Measurements from ENCODE around the gene APOBEC2. TPM values are rescaled to one million over a fixed set of nuclear protein-coding genes. Genes with fewer than 3 reads are reported as not detected.

The APOBEC2 gene
- polyA plus RNA-seq, 3 donors = 0.34 to 9.3 (median 0.91) TPM

DNA sequence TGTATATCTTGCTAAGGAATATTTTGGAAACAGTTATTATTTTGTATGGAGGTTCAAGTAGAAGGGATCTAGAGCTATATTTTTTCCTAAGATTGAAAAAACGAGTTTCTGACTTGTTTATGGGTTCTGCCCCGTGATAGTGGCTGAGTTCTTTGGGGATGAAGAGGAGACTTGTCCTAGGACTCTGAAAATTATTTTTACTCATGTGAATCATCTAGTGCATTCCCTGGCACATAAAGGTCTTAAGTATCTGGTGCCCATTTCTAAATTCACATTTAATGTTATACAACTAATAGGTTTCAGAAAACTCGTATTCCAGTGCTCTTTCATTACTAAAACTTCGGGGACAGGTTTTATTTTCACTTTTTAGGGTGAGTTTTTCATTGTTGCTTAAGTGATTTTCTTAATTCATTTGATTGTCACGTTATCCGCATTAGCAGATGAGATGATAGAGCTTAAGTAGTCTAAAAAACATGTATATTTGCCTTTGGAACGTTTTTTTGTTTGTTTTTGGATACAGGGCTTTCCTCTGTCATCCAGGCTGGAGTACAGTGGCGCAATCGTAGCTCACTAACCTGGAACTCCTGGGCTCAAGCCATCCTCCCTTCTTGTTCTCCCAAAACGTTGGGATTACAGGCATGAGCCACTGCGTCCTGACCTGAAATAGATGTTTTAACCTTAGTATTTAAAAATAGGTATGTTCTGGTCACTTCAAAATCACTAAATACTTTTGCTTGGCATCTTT is 21.9 kb downstream of the APOBEC2 start:
- WGBS, 3 donors = 36 to 58% (median 46%) methylated on average over 11 of the region's 11 CpGs
- no peak overlapping the region for H3K27ac ChIP-seq (ENCODE audit: low read depth, low read length)

DNA sequence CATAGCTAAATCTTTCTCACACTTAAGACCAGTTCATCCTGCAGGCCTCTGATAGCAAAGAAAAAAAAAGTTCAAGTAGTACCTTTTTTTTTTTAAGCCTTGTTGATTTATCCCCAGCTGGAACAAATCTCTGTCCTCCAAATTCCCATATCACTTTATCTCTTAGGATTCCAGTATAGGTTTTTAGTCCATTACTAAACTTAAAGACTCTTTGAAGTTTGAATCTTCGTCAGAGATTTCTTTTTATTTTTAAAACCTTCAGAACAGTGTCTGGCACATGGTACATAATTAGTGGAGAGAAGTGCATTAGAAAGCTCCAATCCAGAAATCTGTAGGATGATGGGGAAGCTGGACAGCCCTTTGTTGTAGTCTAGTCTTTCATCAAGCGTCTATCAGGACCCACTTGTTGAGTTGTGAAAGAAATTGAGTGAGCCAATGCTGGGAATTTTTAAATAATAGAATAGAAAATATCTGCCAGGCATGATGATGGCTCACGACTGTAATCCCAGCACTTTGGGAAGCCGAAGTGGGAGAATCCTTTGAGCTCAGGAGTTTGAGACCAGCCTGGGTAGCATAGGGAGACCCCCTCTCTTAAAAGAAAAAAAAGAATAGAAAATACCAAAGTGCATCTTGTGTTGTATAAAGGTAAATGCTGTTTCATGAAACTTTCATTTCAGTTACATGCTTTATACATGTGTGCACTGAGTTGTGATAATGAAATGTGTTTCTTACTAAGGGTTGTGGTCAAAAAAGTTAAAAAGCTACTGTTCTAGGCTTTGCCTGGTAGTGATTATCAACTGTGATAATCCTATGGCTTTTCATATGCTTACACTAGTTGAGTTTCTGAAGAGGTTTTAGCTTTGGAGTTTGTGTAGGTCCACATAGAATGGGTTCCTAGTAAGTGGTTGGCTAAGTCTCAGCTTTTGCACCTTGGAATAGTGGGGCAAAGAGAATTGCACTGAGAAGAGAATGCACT is 22.9 kb downstream of the APOBEC2 start:
- H3K27ac ChIP-seq (ENCODE audit: low read depth, low read length) = no peak overlapping the region
- WGBS, 3 donors = 79 to 88% (median 87%) methylated on average over 4 of the region's 4 CpGs

DNA sequence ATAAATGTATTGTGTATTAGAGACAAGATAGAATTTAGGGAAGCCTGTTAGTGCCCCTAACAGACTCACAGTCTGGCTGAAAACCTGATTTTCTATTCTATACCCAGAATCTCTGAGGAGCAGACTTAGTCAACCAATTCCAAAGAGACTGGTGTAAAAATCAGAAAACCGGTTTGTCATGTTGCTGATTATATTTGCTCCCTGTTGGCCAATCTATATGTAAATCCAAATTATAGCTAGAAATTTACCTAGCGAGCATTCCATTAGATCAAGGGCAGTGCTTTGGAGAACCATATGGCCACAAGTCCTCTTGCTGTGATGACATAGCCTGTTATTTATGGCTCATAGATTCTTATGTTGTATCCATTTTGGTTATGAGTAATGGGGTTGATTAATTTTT is 24.5 kb downstream of the APOBEC2 start:
- 53 to 93% (median 85%) methylated on average over 2 of the region's 2 CpGs for WGBS, 3 donors
- H3K27ac ChIP-seq (ENCODE audit: low read depth, low read length) = no peak overlapping the region

DNA sequence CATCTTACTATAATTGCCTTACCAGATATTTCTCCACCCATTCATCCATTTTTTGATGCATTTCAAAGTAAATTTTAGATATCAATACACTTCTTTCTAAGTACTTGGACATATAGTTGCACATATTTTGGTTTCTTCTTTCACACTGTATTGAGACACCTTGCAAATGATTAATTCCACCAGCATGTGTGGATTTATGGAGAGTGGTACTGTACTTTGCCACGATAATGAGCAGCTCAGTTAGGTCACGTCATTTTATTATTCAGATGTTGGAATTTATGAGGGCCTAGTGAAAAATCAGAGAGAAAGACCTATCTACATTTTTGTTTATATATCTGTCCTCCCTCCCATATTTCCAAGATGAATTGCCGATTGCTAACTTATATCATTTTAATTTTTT is 25.1 kb downstream of the APOBEC2 start:
- no peak overlapping the region for H3K27ac ChIP-seq (ENCODE audit: low read depth, low read length)
- WGBS, 3 donors = 73 to 89% (median 87%) methylated on average over 3 of the region's 3 CpGs

DNA sequence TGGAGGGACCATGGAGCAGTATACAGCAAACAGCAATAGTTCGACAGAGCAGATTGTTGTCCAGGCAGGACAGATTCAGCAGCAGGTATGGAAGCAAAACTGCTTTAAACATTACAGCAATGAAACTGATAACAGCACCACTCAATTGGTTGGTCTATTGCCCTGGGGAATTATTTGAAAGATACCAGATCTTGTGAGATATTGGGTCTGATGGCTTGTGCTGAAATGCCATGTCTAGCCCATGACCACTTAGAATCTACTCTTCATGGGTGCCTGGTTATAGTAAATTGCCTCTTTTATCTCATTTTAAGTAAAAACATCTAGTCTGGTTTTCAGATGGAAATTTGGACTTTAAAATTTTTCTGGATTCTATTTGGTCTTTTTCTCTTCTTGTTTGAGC is 26.1 kb downstream of the APOBEC2 start:
- WGBS, 3 donors = 93 to 100% (median 94%) methylated on average over 1 of the region's 1 CpG
- H3K27ac ChIP-seq (ENCODE audit: low read depth, low read length) = no peak overlapping the region

DNA sequence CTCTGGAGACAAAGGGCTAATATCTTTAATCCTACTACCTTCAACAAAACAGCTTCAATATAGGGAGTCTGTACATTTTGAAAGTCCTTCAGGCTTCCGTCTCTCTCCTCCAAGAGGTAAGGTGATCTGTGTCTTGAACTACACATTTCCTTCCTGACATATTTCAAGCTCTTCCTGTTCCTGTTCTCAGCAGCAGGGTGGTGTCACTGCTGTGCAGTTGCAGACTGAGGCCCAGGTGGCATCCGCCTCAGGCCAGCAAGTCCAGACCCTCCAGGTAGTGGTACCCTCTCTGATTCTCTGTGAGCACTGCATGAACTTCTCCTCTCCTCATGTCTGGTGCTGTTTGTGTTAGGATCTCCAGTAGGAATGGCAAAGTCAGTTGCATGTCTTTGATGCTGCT is 27.6 kb downstream of the APOBEC2 start:
- no peak overlapping the region for H3K27ac ChIP-seq (ENCODE audit: low read depth, low read length)
- 46 to 91% (median 56%) methylated on average over 2 of the region's 2 CpGs for WGBS, 3 donors

DNA sequence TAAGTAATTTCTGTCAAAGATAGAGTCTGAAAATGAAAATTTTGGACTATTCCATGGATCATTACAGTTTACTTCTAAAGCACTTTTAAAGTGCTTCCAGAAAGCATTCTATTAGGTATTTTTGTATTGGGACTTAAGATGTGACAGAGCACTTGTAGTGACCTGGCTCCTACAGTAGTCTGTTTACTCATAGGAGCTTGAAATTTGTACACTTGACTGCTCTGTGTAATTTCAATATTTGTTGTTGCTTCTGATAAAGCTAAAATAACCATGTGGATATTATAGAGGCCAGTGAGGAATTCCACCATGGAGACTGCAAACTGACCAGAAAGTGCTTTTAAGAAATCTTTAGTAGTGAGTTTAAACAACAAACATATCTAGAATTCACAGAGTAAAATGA is 30.1 kb downstream of the APOBEC2 start:
- H3K27ac ChIP-seq (ENCODE audit: low read depth, low read length) = no peak overlapping the region

DNA sequence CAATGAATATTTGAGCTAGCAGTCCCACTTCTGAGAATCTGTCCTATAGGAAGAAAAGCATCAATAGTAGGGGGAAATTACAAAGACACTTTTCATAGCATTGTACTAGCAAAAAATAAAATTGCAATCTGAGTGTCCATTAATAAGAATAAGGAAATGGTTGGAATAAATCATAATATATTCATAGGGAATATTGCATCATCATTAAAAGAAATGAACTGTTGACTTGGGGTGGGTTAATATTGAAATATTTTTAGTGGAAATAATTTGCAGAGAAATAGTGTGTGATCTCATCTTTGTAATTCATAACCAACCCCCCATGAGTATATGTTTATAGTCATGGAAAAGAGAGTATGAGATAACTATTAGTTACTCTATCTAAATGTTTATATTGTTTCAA is 32.2 kb downstream of the APOBEC2 start:
- no peak overlapping the region for H3K27ac ChIP-seq (ENCODE audit: low read depth, low read length)

DNA sequence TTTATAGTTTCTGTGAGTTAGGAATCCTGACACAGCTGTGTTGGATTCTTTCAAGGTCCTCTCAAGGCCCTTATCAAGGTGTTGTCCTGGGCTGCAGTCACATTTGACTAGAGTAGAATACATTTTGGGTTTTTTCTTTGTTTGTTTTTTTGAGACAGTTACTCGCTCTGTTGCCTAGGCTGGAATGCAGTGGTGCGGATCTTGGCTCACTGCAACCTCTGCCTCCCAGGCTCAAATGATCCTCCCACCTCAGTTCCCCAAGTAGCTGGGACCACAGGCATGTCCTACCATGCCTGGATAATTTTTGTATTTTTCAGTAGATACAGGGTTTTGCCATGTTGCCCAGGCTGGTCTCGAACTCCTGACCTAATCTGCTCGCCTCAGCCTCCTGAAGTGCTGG is 35.4 kb downstream of the APOBEC2 start:
- 91 to 95% (median 94%) methylated on average over 4 of the region's 4 CpGs for WGBS, 3 donors
- H3K27ac ChIP-seq (ENCODE audit: low read depth, low read length) = no peak overlapping the region

DNA sequence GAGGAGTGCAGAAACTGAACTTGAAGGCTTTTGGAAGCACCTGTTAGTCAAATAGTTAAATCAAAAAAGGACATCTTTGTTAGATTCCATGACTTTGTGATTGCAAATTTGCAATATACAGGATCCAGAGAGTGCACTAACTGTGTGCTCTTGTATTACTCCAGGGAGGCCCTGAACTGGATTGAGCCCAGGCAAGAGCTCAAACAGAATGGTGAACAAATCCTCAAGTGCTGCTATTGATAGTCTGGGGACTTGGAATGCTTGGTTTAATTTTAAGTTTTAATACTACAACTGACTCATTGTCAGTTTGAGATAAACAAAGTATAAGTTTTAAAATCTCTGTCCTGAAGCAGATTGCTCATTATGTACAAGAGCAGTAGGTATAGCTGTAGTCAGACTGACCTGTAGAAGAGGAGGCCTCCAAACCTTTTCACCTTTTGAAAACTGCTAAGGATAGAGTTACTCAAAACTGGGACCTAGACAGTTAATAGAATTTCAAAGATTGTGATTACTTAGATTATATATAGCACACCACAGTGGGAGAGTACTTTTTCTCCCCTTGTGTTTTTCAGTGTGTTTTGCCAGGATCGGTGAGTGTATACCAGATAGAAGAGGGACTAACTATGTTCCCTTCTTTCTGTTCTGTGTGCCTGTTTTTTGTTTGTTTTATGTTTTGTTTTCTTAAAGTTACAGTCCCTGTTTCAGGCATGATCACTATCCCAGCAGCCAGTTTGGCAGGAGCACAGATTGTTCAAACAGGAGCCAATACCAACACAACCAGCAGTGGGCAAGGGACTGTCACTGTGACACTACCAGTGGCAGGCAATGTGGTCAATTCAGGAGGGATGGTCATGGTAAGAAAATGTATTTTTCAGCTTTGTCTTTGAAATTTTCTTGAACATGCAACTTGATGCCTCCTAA is 38.1 kb downstream of the APOBEC2 start:
- no peak overlapping the region for H3K27ac ChIP-seq (ENCODE audit: low read depth, low read length)
- 32 to 40% (median 36%) methylated on average over 1 of the region's 1 CpG for WGBS, 3 donors

DNA sequence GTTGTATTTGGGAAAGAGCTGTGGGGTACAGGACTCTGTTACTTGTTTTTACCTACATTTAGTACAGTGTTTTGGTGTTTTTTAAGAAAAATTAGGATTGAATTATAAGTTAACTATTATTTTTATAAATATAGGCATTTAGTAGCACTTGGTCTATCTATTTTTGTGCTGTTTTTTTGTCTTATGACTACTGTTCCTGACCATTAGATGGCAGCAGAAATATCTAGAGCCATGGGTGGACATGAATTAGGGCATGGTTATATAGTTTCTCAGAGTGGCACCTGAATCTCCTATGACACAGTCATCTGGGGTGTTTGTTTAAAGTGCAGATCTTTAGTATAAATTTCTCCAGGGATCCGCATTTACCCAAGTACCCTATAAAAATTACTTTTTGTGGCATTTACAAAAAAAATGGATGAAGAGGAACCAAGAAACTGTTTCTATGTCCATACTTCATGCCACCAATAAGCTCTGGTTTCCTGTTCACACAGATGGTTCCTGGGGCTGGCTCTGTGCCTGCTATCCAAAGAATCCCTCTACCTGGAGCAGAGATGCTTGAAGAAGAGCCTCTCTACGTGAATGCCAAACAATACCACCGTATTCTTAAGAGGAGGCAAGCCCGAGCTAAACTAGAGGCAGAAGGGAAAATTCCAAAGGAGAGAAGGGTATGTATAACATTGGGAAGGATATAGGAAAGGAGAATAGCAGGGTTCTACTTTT is 39.6 kb downstream of the APOBEC2 start:
- WGBS, 3 donors = 92 to 93% (median 92%) methylated on average over 4 of the region's 4 CpGs

DNA sequence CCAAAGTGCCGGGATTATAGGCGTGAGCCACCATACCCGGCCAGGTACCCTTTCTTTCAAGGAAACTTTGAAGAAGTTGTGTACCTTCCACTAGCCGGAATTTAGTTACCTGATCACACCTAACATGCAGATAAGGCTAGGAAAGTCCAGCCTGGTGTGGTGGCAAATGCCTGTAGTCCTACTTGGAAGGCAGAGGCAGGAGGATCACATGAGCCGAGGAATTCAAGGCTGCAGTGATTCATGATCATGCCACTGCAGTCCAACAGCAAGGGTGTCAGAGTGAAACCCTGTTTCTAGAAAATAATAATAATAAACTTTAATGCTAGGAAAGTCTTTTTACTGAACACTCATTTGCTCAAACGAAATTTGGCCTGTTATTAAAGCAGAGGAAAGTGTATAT is 40.7 kb downstream of the APOBEC2 start:
- H3K27ac ChIP-seq (ENCODE audit: low read depth, low read length) = no peak overlapping the region
- WGBS, 3 donors = 89 to 94% (median 90%) methylated on average over 6 of the region's 6 CpGs

More for the DNA sequence above, 39.6 kb downstream of the APOBEC2 start:
- H3K27ac ChIP-seq (ENCODE audit: low read depth, low read length) = no peak overlapping the region

DNA sequence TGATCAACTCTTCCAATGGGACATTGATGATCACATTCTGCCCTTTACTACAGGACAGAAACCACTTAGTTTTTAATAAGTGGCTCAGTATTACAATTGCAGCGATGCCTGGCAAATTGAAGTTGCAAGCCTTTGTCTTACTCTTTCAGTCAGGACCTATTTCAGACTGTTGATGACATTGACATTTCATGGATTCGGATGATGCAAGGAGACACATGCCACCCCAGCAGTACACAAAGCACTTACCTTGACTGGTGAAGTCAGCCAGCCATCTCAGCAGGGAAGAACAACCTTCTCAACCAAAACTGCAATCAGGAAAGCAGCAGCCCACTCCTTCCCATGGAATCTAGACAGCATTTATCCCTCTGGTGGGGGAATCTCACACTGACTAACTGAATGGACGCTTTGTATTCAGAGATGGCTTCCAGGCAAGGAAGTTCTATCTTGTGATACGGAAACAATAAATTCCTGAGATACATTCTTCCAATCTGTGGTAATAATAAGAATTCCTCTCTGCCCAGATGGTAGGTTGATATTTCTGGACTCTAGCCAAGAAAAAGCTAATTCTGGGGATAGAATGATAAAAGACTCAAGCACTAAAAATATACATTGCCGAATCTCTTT is 44.6 kb downstream of the APOBEC2 start:
- WGBS, 3 donors = 77 to 85% (median 81%) methylated on average over 5 of the region's 5 CpGs
- no peak overlapping the region for H3K27ac ChIP-seq (ENCODE audit: low read depth, low read length)

DNA sequence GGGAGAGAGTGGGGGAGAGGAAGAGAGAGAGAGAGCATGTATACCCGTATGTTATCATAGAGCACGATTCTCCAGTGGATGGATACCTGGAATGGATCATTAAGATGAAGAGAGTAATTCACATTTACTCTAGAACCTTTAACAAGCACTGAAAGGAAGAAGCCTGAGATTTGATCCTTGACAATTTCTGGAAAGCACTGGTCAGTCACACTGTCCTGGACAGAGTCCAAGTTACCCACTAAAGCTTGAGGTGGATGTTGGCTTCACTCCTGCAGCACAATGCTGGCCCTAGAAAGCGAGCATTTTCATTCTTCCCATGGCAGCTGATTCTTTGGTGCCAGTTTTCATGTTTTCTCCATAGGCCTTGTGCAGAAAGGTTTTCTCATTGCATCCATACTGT is 45.4 kb downstream of the APOBEC2 start:
- H3K27ac ChIP-seq (ENCODE audit: low read depth, low read length) = no peak overlapping the region
- WGBS, 3 donors = 69 to 80% (median 71%) methylated on average over 3 of the region's 3 CpGs

DNA sequence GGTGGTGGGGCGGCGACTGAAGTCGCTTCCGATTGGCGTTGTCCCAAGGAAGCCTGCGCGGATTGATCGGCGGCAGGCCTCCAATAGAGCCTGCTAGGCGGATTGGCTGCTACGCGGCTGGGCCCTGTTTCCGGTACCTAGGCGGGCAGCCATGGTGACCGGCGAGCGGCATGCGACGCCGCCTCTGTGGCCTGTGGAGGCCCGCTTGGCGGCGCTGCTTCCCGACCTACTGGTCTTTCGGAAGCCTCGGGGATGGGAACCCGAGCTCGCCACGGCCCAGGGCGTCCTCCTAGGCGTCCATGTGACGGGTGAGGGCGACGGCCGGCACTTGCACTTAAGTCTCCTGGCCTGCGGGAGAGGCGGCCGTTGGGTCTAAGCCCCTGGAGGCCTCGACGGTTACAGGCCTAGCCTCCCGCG is 47.9 kb downstream of the APOBEC2 start:
- no peak overlapping the region for H3K27ac ChIP-seq (ENCODE audit: low read depth, low read length)
- WGBS, 3 donors = 70 to 88% (median 81%) methylated on average over 42 of the region's 42 CpGs

DNA sequence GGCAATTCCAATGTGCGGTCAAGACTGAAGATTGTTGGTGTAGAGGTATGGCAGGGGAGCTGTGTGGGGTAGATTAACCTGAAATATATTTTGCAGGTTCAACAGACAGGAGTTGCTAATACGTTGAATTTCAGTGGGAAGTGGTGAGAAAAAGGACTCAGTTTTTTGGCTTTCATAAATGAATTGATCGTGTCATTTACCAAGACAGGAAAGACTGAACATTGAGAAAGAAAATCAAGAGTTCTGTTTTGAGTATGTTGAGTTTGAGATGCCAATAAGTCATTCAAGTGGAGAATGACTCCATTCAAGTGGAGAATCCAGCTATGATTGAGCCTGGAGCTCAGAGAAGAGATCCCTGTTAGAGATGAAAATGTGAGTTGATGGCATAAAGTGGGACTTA is 50.8 kb downstream of the APOBEC2 start:
- WGBS, 3 donors = 89 to 94% (median 92%) methylated on average over 3 of the region's 3 CpGs
- H3K27ac ChIP-seq (ENCODE audit: low read depth, low read length) = no peak overlapping the region

DNA sequence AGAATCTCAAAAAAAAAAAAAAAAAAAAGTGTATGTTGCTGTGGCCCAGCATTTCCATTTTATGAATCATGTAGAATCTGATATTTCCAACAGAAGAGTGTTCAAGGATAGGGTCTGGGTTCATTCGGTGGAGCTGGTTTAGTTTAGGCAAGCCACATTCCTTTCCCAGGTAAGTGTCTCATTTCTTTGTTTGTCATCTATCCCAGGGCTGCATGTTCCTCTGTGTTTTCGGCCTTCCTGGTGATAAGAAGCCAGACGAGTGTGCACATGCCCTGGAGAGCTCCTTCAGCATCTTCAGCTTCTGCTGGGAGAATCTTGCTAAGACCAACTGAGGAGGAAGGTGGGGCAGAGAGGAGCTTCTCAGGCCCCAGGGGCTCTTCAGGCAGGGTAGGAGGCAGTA is 58.0 kb downstream of the APOBEC2 start:
- no peak overlapping the region for H3K27ac ChIP-seq (ENCODE audit: low read depth, low read length)
- WGBS, 3 donors = 84 to 94% (median 89%) methylated on average over 3 of the region's 3 CpGs
